Non-pigmented ciliary epithelial cell (primary cell): Measurements from ENCODE around the gene NMNAT1.
"Not testable (repeated sequence)": the region's sequence is repeated elsewhere in the genome, so short reads cannot be mapped to it uniquely, and the experiment has no call there.

Experiments used
- DNase-seq: peaks from one replicate; pipeline ENCODE4 v3.0.0-alpha.2; 2010; ENCODE audit warnings: low read depth

Gene NMNAT1

DNA sequence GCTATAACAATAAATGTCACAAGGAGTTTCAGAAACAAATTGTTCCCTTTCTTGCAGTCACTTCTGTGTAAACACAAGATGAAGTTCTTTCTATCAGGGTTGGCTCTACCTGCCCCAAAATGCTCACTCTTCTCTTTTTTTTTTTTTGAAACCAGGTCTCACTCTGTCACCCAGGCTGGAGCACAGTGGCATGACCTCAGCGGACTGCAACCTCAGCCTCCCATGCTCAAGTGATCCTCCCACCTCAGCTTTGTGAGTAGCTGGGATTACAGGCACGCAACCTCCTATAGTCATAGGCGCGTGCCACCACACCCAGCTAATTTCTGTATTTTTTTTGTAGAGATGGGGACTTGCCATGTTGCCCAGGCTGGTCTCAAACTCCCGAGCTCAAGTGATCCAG, 22.7 kb upstream of the NMNAT1 start:
- DNase-seq, result no peak

DNA sequence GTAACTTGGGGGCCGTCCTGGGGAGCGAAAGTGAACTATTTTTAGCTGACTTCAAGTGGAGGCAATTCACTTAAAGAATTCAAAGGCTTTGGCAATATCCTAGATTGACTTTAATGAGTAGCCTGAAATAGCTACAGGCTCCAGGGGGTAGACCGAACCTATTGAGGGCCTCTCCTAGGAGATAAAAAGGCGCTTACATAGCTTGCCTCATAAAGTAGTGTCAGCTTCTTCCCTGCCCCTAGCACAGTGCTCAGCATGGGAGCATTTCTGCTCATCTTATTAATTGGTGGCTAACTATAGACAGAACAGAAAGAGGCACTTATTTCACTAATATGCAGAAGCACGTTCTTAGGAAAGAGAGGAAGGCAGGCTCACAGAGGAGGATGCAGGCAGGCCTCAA, 20.9 kb upstream of the NMNAT1 start:
- no peak for DNase-seq

DNA sequence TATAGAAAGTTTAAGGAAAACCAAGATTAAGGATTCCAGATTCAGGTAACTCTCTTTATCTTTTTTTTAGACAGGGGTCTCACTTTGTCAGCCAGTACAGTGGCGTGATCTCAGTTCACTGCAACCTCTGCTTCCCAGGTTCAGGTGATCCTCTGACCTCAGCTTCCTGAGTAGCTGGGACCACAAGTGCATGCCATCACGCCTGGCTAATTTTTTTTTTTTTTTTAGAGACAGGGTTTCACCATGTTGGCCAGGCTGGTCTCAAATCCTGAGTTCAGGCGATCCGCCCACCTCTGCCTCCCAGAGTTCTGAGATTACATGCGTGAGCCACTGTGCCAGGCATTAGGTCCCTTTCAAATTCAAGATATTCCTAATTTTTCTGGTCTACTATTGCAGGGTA, 16.0 kb upstream of the NMNAT1 start:
- no peak for DNase-seq

DNA sequence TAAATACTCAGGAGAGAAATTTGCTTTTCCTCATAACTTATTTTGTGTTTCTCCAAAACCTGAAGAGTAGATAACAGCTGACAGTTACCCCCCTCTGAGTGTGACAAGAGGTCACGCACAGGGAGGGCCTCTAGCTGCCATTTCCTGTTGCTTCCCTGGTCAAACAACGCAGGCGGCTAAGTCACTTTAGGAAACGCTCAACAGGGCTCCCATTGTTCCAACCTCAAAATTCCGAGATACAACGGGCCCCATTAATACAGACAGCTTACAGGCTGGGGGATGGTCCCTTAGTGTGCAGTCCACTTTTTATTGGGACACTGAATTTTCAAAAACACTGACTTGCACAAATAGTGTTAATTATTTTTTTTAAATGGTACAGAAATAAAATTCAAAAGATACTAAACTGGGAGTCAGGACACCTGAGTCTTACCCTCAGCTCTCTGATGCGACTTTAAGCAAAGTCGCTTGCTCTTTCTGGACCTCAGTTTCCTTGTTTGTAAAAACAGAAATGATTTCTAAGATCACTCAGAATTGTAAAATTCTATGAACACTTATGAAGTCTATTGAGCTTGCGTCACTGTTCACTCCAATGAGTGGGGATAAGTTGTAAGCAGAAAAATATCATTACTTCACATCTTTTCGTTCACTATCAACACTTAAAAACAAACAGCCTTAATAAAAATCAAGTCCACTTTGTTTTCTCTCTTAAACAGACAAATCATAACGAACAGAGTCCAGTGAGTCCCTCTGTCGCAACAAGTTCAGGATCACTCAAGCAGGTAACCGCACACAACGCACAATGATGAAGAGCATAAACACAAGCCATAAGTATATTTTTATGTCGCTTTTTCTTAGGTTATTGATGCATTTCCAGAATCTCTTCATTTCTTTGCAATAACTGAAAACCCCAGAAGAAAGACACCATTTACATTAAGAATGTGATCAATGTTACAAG, 13.6 kb upstream of the NMNAT1 start:
- no peak for DNase-seq

DNA sequence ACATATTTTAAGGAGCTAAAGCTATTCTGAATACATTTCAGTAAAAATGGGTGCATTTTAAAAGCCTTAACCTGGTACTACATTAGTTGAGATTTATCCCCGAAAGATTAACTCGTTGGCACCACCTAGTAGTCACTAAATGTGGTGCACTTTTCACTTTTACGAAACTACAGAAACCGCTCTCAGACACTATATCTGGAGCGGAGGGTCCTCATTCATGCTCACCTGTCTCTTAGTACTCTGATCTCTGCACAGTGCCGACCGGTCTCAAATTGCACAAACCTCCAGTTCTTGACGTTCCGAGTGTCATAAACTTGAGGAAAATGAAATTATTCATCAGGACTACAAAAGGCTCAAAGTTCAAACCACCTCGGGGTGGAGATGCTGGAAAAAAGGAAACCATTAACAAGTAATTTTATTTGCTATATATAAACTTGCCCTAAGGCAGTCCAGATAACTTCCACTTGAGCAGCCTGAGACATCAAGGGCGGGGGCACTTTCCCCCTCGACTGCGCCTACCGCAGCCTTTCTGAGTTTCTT, 806 bp upstream of the NMNAT1 start:
- peak; percentile 30 for DNase-seq

DNA sequence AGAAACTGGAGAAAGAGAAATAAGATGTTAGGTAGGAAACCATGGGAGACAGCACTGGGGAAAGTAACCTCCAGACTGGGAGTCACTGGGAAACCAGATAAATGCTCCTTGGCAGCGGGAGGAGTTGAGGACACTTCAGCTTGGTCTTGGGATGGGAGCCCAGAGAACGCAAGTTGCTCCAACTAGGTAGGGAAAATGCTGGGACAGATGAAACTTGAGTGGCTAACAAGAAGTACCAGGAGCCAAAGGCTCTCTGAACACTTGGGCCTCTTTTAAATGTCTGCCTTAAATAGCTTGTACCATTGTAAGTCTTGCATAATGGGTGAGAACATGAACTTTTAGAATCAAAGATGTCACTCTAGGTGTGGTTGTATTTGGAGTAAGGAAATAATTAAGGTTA, 3.0 kb downstream of the NMNAT1 start:
- no peak for DNase-seq

DNA sequence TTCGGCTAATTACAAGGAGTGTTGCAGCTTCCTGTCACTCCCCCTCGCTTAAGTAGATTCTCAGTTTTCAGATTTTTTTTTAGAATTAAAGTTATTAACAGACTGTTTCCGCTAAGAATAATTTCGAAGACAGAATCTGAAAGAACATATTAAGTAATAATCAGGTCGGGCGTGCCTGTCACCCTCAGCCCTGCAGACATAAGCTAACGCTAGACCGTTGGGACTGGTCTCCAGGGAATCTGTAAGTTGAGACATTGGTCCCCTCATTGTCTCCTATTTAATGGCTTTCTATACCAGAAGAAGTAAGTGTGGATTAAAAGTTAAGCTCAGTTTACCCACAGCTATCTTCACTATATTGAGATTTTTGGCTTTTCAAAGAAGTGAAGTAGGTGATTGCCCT, 14.5 kb downstream of the NMNAT1 start:
- no peak for DNase-seq

DNA sequence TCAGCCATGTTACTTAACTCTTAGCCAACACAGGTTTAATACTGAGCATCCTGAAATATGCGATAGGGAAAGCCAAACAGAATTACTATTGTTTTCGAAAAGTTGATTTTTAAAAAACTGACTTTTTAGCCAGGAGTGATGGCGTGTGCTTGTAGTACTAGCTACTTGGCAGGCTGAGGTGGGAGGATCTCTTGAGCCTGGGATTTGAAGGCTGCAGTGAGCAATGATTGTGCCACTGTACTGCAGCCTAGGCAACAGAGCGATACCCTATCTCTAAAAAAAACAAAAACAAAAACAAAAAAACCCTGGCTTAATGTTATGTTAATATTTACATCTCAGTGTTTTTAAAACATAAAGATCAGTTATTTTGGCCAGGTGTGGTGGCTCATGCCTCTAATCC, 16.7 kb downstream of the NMNAT1 start:
- DNase-seq, result no peak

DNA sequence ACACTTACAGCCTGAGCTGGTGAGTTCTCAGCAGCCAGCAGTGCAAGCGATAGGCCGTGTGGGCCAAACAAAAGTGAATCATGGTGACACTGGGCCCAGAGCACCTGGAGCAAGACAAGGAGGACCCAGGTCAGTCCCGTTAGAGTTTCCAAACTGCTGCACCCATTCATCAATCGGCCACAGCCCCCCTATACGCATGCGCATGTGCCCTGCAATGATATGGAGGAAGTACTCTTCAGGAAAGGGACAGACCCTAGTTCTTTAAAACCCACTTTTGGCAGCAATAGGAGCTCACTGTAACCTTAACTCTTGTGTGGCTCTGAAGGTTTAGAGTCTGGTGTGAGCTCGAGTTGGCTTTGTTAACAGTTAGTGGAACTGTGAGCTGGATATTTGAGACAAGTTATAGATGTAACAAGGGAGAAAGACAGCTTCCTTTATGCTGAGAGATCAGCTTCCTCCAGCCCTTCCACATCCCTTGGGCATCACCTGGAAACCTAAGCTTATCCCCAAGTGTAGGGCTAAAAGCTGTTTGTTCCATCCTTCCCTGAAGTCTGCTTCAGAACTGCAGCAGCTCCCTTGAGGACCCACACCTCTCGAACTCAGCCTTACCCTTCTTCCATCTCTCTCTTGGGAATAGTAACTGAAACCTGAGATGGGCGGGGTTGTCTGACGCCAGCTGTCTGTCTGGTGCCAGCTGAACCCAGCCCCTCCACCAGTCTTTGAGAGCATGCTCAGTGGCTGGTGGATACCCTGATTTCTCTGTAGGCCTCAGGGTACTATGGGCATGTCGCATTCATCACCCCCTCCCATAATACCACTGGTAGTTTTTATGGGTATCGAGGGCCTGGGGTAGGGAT, 17.7 kb downstream of the NMNAT1 start:
- DNase-seq, result no peak

DNA sequence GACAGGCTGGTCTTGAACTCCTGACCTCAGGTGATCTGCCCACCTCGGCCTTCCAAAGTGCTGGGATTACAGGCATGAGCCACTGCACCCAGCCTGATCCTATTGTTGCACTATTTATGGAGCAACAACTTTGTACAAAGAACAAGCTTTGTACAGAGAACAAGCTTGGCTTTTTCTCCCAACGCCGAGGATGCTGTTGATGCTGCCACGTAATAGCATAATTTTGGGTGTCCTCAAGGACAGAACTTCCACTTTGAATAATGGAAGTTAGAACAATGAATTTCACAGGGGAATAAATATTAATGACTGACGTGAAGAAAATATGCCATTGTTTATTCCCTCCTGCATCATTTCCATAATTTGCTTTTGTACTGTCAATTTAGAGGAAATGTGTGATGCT, 41.0 kb downstream of the NMNAT1 start:
- no peak for DNase-seq

DNA sequence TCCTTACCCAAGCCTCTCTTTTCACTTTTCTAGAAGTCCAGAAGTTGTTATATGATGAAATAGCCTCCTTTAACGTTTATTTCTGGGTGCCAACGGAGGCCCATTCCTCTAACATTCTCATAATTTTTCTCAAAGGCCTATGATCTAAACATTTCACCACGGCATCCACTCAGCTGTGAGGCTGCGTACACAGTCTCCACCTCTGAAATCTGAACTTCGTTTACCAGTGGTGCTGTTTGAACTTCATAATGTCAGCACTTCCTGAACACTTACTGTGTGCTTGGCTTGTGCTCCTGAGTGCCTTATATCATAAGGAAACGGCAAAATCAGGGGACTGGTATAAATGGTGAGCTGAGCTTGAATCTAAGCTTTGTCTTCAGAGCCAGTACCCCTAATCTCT, 41.7 kb downstream of the NMNAT1 start:
- DNase-seq, result no peak

DNA sequence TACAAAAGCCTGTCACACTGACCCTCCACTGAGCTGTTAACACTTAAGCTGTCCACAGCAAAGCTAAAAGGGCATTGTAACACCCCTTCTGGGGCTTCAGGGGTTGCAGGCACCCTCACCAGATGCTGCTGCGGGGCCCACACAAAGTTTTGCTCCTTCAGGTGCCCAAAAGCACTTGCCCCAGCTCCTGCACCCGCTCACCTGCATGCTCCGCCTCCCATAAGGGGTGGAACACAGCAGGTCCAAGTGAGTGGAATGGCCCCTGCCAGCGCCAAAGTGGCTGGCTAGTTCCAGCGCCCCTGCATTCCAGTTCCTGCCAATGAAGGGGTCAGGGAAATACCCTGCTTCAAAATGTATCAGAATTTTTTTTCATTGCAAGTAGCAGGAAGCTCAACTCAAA, 46.5 kb downstream of the NMNAT1 start:
- DNase-seq, result no peak

DNA sequence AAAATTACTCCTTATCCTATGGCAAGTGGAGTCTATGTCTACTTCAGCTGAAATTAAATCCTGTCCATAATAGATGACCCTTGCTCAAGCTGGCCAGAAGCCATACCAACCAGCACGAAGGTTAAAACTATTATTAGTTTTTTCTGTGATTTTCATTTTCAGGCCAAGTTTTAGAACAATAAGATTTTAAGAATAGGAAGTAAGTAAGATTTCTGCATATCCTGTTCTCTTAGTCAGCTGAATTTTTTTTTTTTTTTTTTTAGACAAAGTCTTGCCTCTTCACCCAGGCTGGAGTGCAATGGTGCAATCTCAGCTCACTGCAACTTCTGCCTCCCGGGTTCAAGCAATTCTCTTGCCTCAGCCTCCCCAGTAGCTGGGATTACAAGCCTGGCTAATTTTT, 47.7 kb downstream of the NMNAT1 start:
- no peak for DNase-seq

DNA sequence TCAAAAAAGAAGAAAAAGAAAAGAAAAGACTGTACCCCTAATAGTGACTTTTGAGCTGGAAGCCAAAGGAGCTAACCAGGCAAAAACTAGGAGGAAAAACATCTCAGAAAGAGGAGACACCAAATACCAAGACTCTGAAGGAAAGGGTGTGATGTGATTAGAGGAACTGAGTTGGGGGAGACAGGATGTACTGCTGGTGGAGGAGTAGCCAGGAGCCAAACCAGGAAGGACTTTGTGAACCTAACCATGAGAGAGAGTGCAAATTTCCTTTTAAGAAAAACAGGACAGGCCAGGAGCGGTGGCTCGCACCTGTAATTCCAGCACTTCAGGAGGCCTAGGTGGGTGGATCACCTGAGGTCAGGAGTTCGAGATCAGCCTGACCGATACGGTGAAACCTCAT, 49.6 kb downstream of the NMNAT1 start:
- DNase-seq, result no peak

DNA sequence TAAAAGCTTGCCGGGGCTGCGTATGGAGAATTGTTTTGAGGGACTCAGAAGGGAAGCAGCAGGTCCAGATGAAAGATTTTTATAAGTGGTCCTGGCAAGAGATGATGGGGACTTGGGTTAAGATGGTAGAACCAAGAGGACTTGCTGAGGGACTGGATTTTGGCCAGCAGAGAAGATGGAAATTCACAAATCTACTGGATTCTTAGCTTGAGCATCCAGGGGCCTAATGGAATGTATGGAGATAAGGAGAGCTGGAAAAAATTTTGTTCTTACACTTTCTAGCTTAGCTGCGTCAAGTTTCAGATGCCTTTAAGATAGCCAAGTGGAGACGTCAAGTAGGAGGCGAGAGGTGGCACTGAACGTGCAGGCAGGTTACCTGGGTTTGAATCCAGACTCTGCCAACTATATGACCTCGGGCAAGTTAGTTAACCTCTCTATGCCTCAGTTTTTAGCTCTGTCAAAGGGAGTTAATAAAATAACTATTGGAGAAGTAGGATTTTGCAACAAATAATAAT, 50.3 kb downstream of the NMNAT1 start:
- no peak for DNase-seq

DNA sequence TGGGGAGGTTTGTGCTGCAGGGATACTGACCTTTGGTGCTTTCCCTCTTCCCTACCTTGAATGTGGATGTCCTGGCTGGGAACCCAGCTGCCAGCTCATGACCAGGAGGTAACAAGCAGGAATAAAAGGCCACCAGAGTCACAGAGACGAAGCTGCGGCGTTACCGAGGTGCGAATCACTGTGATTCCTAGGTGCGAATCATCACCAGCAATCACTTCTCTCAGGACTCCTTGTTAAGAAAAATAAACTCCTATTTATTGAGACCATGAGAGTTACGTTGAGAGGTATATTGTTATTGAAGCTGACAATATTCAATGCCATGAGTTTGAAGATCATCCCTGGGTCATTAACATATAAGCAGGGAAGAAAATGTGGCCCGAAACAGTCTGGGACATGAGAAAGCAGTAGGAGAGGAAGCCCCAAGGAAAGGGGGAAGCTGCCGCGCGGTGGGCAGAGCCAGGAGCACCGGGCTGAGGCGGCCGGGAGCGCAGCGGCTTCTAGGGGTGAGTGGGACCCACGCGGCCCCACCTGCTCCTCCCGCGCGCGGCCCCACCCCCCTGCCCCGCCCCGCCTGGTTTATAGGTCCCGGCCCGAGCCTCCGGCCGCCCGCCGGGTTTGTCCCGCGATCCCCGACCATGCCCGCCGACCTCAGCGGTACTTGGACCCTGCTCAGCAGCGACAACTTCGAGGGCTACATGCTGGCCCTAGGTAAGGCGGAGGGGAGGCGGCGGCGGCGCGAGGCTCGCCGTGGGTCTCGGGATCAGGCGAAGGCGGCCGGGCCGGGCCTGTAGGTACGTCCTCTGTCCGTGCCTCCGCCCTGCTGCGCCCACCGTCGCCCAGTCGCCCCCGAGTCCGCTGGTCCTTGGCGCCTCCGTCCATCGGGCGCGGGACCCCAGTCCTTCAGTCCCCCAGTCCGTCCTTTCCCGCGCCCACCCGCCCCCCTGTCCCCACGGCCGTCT, 53.6 kb downstream of the NMNAT1 start, which contains the start of gene RBP7:
RBP7 (plus strand) TSS at position 605 of the 959 bp plus-strand sequence; CDS start at position 636, 31 bp downstream.
- no peak for DNase-seq

DNA sequence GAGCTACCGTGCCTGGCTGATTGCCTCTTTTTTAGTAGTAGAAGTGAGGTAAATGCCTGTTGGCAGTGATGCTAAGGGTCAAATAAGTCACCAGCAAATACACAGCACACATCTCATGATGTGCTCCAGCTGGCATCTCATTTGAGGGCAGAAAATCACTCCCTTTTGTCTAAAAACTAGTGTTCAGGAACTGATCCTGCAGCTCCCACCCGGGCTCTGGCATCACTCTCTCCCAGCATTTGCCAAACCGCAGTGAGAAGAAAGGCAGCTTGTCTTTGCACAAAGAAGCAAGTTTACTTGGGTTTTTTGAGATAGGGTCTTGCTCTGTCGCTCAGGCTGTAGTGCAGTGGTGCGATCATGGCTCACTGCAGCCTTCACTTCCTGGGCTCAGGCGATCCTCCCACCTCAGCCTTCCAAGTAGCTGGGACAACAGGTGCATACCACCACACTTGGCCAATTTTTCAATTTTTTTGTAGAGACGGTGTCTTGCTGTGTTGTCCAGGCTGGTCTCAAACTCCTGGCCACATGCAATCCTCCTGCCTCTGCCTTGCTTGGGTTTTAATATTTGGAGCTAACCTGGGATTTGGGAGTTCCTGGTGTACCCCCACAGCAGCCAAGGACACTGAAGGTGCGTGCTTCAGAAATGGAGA, 57.9 kb downstream of the NMNAT1 start:
- DNase-seq, result no peak

DNA sequence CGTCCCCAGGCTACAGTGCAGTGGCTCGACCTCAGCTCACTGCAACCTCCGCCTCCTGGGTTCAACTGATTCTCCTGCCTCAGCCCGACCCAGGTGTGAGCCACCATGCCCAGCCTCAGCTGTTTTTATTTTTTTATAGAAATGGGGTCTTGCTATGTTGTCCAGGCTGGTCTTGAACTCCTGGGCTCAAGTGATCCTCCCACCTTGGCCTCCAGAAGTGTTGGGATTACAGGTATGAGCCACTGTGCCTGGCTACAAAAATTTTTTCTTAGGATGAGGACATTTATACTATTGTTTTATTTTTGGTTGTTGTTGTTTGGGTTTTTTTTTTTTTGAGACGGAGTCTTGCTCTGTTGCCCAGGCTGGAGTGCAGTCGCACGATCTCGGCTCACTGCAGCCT, 62.0 kb downstream of the NMNAT1 start:
- not testable (repeated sequence) for DNase-seq

DNA sequence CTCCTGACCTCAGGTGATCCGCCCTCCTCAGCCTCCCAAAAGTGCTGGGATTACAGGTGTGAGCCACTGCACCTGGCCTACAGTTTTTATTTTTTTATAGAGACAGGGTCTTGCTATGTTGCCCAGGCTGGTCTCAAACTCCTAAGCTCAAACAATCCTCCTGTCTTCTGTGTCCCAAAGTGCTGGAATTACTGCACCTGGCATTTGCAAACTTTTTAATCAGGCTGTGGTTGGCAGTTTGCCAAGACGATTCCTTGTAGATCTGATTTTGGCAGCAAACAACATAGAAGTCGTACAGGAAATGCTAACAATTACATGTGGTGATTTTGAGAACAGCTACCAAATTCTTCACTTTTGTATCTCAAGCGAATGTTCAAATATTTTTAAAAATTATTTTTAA, 63.9 kb downstream of the NMNAT1 start:
- no peak for DNase-seq

DNA sequence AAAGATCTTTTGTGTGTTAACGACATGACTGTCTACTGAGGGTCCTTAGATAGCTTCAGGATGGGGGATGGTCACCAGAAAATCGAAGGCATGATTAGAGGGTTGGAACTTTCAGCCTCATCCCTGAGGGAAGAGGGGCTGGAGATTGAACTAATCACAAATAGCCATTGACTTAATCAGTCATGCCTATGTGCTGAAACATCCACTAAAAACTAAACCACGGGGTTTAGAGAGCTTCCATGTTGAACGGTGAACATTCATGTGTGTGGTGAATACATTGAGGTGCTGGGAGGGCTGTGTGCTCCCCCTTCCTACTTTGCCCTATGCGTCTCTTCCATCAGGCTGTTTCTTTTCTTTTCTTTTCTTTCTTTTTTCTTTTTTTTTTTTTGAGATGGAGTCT, 70.7 kb downstream of the NMNAT1 start:
- DNase-seq, result no peak

DNA sequence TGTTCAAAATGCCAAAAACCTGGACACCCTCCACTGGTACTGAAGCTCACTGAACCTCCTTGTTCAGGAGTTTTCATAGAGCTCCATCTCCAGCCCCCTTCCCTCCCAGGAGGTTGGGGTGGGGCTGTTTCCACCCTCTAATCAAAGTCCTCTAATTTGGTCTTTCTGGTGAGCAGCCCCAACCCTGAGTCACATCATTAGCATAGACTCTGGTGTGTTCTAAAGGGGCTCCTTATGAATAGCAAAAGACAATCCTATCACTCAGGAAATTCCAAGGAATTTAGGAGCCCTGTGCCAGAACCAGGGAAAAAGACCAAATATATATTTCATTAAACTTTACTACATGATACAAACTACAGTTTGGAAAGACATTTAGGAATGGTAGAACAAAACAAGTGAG, 76.3 kb downstream of the NMNAT1 start:
- DNase-seq, result no peak
